Central memory CD8-positive, alpha-beta T cell (primary cell): ENCODE data around the gene USP49.
A peak's percentile ranks its signal among the peaks of the same experiment; 100 is the strongest.
"Not testable (repeated sequence)": the region's sequence is repeated elsewhere in the genome, so short reads cannot be mapped to it uniquely, and the experiment has no call there.

Experiments used
- ATAC-seq: fragments of 150-1000 bp; cut with Tn5 transposase; replicated peaks from 2 replicates; pipeline ENCODE4 v1.10.0; 2022; ENCODE audit warnings: mild to moderate bottlenecking, moderate FRiP score, moderate number of reproducible peaks; ENCODE audit not compliant: poor library complexity, severe bottlenecking; ENCODE audit errors: extremely low read depth
- DNase-seq, 2 donors: peaks; one replicate each; pipeline ENCODE4 v3.0.0; 2021; ENCODE audit warnings: low spot score in 2 of 2
- H3K27ac Mint-ChIP-seq: one replicate; pipeline ENCODE4 v1.8.0; 2022; ENCODE audit warnings: low read depth, mild to moderate bottlenecking, moderate library complexity, mixed read lengths
- H3K27me3 Mint-ChIP-seq: one replicate; pipeline ENCODE4 v1.8.0; 2022; ENCODE audit warnings: mixed read lengths
- H3K36me3 Mint-ChIP-seq: one replicate; pipeline ENCODE4 v1.8.0; 2022; ENCODE audit warnings: mild to moderate bottlenecking, moderate library complexity, mixed read lengths; ENCODE audit not compliant: insufficient read depth
- H3K4me1 Mint-ChIP-seq: one replicate; pipeline ENCODE4 v1.8.0; 2022; ENCODE audit warnings: mixed read lengths
- H3K4me3 Mint-ChIP-seq: one replicate; pipeline ENCODE4 v1.8.0; 2022; ENCODE audit warnings: mild to moderate bottlenecking, moderate library complexity, mixed read lengths
- H3K9me3 Mint-ChIP-seq: one replicate; pipeline ENCODE4 v1.8.0; 2022; ENCODE audit warnings: mixed read lengths

USP49 gene

DNA sequence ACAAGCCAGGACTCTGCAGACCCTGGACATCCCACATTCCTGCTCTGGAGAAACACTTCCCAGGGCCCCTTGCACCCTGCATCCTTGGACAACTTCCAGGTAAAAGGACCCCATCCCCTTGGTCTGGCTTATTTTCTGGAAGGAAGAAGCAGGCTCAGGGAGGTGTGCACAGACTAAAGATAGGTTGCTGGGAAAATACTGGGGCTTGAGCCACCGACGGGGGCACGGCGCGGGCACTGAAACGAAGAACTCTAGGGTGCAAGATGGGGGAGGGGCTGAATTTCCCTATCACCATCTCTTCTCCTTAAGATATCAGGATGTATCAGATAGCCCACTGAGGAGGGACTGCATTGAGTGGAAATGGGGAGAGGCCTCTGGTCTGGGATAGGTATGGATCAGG lies 116.3 kb downstream of the USP49 start:
- ATAC-seq: no peak
- Mint-ChIP-seq H3K4me3 (peak overlapping the region; percentile 90), H3K4me1 (peaks cover 21% of the 10 kb centered on the region), H3K9me3 (no peaks in the 10 kb centered on the region), H3K27me3 (no peaks in the 10 kb centered on the region), H3K36me3 (peaks cover 6% of the 10 kb centered on the region), H3K27ac (peak overlapping the region; percentile 81)
- DNase-seq: no peak

DNA sequence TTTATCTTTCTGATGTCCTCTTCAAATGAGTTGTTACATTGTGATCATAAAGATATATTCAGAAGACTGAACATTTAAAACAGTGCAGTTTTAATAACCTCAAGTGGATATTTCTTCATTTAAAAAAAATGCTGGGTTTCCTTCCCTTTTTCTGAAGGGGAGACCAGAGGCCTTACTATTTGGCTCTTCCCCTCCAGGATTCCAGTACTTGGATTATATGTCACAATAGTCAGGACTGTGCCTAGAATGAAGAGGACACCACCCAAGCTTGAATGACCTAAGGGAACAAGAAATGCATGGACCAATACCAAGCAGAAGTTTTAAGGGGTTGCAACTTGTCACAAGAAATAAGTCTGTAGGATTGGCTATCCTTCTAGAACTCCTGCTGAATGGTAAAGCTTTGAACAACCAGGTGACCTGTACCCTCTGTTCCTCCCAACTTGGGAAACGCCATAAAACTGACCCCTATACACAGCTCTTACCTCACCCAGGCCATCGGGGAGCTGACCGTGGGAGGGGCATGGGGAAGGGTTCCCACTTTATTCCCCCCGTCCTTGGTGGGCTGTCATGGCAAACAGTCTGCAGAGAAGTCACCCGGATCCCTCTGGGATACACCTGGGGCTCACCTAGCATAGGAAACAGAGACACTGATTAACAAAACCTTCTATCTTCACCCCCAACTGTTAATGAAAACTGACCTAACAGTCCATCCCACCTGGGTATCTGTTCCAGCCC lies 117.5 kb downstream of the USP49 start:
- Mint-ChIP-seq H3K27ac (no peak overlapping the region), H3K36me3 (peaks cover 6% of the 10 kb centered on the region), H3K9me3 (no peaks in the 10 kb centered on the region), H3K27me3 (no peaks in the 10 kb centered on the region), H3K4me3 (peak overlapping the region; percentile 90), H3K4me1 (peaks cover 21% of the 10 kb centered on the region)
- ATAC-seq: no peak
- DNase-seq: no peak

DNA sequence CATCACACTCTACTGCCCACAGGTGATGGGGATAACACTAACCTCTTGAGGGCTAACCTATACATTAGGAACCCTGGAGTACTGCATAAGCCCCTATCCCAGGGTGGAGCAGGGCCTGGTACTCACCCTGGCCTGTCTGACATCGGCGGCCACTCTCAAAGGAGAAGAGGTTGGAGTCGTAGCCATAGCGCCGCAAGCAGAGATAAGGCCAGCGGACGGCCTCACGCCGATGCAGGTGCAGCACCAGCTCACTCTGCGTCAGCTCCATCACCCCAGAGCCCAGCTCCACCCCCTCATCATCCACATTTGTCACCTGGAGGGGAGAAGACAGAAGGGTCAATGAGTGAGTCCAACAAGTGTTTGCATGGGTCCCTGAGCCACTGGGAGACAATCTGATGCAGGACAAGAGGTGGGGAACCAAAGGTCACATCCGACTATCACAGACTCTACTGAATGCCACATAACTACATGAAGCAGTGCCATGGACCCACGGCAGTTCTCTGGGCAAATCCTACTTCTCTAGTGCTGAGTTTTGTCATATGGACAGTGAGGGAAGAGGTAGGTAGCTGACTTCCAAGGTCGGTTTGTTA lies 119.8 kb downstream of the USP49 start:
- Mint-ChIP-seq H3K27me3 (no peaks in the 10 kb centered on the region), H3K9me3 (no peaks in the 10 kb centered on the region), H3K4me3 (no peak overlapping the region), H3K27ac (no peak overlapping the region), H3K36me3 (peaks cover 11% of the 10 kb centered on the region), H3K4me1 (peaks cover 15% of the 10 kb centered on the region)
- ATAC-seq (no peak), DNase-seq (no peak)

DNA sequence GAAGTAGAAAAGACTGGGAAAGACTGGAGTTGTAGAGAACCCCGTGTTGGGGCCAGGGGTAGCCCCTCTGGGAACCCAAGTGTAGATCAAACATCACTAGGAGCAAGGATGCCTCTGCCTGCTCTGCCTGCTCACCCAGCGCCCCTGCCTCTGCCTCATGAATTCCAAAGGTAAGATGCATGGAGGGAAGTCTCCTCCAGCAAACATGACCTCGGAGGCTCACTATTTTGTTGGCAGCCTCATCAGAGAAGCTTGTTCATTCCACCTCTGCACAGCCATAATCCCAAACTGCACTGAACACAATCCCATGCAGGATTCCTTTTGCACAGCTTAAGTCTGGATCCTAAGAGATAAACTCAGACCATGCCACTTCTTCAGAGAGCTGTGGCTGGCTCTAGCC lies 120.3 kb downstream of the USP49 start:
- no peaks in the 10 kb centered on the region for H3K9me3 Mint-ChIP-seq
- H3K27ac Mint-ChIP-seq: no peak overlapping the region
- no peaks in the 10 kb centered on the region for H3K27me3 Mint-ChIP-seq
- DNase-seq (no peak), ATAC-seq (no peak)
- H3K4me1 Mint-ChIP-seq: peaks cover 11% of the 10 kb centered on the region
- H3K36me3 Mint-ChIP-seq: peaks cover 12% of the 10 kb centered on the region
- H3K4me3 Mint-ChIP-seq: no peak overlapping the region

DNA sequence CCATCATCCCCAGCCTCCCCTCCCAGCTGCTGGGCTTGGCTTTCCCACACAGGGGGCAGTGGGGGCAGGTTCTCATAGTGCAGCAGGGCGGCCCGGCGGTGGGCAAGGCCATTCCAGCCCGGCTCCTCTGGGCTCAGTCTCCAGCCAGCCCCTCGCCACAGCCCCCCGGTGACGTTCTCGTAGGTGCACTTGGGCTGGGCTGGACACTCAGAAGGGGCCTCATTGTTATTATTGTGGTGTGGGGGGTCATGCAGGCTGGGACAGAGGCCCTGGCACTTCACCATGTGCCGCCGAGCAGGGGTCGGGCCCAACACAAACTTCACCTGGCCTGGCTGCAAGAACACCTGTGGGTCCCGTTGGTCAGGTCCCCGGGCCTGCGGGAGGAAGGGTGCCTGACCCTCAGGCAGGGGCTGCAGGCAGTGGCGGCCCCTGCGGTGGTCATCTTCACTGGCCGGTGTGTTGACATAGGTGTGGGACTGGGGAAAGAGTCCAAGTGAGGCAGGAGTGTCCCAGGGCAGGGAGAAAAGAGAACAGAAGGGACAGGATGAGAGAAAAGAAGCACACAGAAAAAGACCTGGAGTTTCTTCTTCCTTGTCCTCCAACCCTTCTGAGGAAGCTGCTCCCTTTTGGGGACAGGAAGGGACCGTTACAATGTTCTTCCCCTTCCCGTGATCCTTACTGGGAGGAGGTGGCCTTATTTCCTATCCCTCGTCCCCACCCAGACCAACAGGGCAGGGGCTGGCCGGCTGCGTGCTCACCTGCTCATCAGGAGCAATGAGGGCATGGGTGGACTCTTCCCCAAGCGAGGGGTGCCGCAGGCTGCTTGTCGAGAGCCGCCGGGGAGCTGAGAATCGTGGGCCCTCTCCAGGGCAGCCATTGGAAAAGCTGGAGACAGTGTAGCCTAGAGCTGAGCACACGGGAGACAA lies 123.9 kb downstream of the USP49 start:
- H3K4me3 Mint-ChIP-seq: no peak overlapping the region
- ATAC-seq (no peak), DNase-seq (no peak)
- H3K27ac Mint-ChIP-seq: no peak overlapping the region
- H3K4me1 Mint-ChIP-seq: no peaks in the 10 kb centered on the region
- H3K27me3 Mint-ChIP-seq: no peaks in the 10 kb centered on the region
- H3K36me3 Mint-ChIP-seq: peaks cover 9% of the 10 kb centered on the region
- no peaks in the 10 kb centered on the region for H3K9me3 Mint-ChIP-seq

DNA sequence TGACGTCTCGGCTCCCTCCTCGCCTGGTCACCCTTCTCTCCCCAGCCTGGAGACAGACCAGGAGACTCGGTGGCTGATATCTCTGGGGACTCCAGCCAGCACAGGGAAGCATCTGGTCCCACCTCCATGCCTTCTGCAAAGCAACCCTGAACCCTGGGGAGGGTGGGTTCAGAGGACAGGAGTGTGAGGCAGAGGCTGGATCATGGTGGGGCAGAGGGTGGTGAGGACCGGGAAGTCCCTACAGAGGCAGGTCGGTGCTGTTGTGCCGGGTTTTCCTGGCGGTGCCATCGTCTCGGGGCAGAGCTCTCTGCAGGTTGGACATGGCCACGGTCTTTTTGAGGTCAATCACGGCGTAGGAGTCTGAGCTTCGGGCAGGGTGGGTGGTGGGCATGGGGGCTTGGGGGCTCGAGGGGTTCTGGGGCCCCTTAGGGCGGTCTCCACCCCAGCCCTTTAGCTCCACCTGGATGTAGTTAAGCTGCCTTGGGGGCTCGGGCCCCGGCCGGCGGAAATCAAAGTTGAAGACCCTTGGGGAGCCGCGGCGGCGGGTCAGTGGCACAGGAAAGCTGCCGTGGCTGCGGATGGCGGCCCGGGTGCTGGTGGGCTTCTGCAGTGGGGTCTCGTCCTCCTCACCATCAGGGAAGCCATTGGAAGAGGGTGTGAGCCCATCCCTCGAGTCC lies 124.7 kb downstream of the USP49 start:
- Mint-ChIP-seq H3K4me1 (no peaks in the 10 kb centered on the region), H3K9me3 (no peaks in the 10 kb centered on the region), H3K36me3 (peaks cover 9% of the 10 kb centered on the region), H3K27me3 (no peaks in the 10 kb centered on the region), H3K27ac (no peak overlapping the region), H3K4me3 (no peak overlapping the region)
- DNase-seq (no peak), ATAC-seq (no peak)

DNA sequence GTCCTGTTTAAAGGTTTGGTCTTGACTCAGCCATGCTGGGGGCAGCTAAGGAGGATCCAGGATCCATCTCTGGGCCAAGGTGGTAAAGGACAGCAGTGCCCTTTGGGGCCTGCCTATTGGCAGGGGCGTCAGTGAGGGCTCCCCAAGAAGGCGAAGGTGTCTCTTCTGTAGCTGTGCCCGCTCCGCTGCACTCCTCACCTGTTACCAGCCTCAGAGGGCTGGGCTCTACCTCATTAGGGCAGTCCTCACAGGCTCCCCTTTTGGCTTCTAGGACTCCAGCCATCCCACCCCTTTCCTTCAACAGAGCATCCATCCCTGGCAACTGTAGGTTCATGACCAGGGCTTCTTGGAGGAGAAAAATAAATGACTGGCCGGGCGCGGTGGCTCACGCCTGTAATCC lies 125.8 kb downstream of the USP49 start:
- DNase-seq (no peak), ATAC-seq (no peak)
- Mint-ChIP-seq H3K9me3 (no peaks in the 10 kb centered on the region), H3K27me3 (no peaks in the 10 kb centered on the region), H3K4me3 (no peak overlapping the region), H3K27ac (no peak overlapping the region), H3K4me1 (no peaks in the 10 kb centered on the region), H3K36me3 (peaks cover 9% of the 10 kb centered on the region)

DNA sequence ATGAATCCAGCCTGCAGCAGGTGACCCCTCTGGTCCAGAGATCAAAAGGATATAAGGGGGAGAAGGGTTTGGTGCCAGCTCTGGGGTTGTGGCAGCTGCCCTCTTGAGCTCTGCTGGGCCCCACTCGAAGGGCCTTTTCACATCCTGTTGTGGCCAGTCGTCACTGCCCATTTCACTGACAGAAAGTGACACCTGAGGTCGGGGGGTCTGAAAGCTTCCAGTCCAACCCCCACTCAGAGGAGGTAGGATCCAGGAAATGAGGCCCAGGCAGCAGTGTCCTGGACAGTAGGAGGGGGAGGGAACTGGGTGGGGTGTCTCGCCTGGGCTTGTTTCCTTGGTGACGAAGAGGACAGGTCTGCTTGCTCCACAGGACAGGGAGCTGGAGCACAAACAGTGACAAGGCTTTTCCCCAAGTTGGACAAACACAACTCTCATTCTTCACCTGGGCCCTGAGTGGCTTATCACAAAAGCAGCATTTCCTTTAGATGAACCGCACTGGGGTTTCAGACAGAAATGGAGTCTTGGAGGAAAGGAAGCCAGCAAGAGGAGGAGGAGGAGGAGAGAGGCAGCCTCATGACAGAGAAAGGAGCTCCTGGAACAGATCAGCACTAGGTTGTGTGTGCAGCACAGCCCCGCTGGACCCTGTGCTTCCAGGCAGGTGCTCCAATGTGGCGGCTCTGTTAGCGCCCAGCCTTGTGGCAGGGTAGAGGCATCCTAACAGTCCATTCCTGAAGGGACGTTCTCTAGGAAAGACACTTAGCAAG lies 126.4 kb downstream of the USP49 start:
- Mint-ChIP-seq H3K27ac (no peak overlapping the region), H3K4me1 (no peaks in the 10 kb centered on the region), H3K4me3 (no peak overlapping the region), H3K36me3 (peaks cover 8% of the 10 kb centered on the region), H3K9me3 (no peaks in the 10 kb centered on the region), H3K27me3 (no peaks in the 10 kb centered on the region)
- DNase-seq: no peak
- ATAC-seq: no peak

DNA sequence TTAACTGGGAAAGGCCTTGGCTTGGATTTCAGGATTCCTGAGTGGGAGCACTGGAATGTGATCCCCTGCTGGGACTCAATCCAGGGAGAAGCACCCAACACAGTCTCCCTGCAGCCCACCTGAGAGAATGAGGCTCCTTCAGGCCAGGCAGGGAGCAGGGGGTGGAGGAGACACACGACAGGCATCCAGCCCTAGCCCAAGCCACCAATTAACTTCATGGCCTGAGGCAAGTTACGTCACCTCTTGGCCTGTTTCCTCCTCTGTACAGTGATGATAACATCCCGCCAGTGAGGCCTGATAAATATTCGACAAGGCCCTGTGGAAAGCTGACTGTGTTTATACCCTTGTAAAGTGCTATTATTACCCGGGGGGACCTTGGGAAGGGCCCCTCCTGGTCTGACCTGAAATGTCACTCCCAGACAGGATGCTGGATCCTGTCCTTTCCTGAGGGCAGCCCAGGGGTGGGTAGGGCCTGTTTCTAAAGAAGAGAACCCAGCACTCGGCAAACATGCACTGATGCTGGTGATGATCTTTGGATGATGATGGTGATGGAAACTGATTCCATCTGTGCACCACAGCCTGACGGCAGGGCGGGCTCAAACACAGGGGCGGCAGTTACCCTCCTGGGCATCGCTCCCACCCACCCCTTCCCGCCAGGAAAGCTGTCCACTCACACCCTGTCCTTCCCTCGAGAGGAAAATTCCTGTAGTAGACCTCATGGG lies 127.9 kb downstream of the USP49 start:
- H3K4me3 Mint-ChIP-seq: no peak overlapping the region
- DNase-seq (no peak), ATAC-seq (no peak)
- no peaks in the 10 kb centered on the region for H3K9me3 Mint-ChIP-seq
- no peak overlapping the region for H3K27ac Mint-ChIP-seq
- peaks cover 5% of the 10 kb centered on the region for H3K36me3 Mint-ChIP-seq
- no peaks in the 10 kb centered on the region for H3K4me1 Mint-ChIP-seq
- H3K27me3 Mint-ChIP-seq: peaks cover 9% of the 10 kb centered on the region

DNA sequence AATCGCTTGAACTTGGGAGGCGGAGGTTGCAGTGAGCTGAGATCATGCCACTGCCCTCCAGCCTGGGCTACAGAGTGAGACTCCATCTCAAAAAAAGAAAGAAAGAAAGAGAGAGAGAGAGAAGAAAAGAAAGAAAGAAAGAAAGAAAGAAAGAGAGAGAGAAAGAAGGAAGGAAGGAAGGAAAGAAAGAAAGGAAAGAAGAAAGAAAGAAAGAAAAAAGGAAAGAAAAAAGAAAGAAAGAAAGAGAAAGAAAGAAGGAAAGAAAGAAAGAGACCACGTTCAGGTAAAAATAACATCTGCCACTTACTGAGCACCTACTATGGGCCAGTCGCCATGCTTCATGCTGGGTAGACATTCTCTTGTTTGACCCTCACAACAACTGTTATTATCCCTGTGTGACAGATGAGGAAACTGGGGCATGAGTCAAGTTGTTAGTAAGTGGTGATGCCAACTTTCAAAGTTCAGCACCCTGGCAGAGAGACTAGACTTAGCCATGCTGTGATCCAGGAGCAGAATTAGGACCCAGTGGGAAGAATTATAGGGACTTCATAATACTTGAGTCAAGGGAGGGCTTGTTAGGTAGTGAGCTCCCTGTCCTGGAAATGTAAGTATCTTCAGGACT lies 129.0 kb downstream of the USP49 start:
- not testable (repeated sequence) for H3K27ac Mint-ChIP-seq, H3K27me3 Mint-ChIP-seq, H3K9me3 Mint-ChIP-seq, H3K4me1 Mint-ChIP-seq, DNase-seq, ATAC-seq, H3K4me3 Mint-ChIP-seq, H3K36me3 Mint-ChIP-seq

DNA sequence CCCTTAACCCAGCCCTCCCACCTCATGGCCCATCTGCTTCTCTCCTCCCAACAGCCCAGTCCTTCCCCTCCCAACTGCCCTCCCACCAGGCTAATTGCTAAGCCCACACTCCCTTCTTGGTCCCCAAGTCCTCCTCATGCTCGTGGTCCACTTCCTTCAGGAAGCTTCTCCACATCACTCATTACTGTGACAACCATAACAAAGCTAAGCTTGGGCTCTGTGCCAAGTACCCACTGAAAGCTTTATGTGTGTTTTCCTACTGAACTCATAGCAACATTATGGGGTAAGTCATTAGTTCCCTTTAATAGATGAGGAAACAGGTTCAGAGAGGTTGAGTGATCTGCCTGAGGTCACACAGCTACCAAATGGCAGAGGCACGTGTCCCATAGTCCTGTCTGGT lies 131.7 kb downstream of the USP49 start:
- no peak overlapping the region for H3K27ac Mint-ChIP-seq
- no peak overlapping the region for H3K4me3 Mint-ChIP-seq
- no peak for ATAC-seq
- H3K27me3 Mint-ChIP-seq: peaks cover 9% of the 10 kb centered on the region
- DNase-seq: no peak
- H3K4me1 Mint-ChIP-seq: no peaks in the 10 kb centered on the region
- no peaks in the 10 kb centered on the region for H3K36me3 Mint-ChIP-seq
- H3K9me3 Mint-ChIP-seq: no peaks in the 10 kb centered on the region
